ENCODE data around the gene GTPBP6. TPM values are rescaled to one million over a fixed set of nuclear protein-coding genes. Genes with fewer than 3 reads are reported as not detected.

The GTPBP6 gene, protein sequence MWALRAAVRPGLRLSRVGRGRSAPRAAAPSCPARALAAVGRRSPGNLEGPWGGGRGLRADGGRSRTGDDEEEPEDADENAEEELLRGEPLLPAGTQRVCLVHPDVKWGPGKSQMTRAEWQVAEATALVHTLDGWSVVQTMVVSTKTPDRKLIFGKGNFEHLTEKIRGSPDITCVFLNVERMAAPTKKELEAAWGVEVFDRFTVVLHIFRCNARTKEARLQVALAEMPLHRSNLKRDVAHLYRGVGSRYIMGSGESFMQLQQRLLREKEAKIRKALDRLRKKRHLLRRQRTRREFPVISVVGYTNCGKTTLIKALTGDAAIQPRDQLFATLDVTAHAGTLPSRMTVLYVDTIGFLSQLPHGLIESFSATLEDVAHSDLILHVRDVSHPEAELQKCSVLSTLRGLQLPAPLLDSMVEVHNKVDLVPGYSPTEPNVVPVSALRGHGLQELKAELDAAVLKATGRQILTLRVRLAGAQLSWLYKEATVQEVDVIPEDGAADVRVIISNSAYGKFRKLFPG
- total RNA-seq (ENCODE audit: low replicate concordance) = 20.3 and 28.8 TPM in 2 replicates

DNA sequence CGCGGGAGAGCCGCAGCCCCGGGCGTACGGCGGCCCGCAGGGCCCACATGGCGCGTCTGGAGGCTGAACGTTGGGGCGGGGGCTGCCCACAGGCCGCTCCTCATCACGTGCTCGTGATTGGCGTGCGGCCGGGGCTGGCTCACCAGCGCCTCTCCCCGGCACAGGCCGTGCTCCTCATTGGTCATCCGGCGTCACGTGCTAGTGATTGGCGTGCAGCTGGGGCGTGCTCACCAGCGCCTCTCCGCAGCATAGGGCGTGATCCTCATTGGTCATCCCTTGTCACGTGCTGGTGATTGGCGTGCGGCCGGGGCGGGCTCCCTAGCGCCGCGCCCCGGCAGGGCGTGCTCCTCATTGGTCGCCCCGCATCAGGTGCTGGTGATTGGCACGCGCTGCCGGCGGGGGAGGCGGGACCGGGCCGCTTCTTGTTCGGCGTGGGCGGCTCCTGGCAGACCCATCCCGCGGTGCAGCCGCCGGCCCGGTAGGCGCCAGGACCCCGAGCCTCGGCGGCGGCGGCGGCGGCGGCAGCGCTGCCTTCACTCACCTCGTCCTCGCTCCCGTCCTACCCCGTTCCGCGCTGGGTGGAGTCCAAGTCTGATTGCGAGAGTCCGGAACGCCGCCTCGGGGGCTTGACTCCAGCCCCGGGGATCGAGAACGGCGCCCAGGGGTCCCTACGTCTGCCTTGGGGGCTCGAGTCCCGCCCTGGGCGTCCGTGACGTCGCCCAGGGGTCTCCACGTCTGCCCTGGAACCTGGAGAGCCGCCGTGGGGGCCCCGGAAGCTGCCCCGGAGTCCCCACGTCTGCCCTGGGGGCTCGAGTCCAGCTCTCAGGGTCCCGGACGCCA, at the start of gene GTPBP6:
Gene GTPBP6 (minus strand): TSS at position 58 of the 840 bp plus-strand sequence. CDS start 9 bp downstream, at position 49.
- TF ChIP-seq, protein P1, sequence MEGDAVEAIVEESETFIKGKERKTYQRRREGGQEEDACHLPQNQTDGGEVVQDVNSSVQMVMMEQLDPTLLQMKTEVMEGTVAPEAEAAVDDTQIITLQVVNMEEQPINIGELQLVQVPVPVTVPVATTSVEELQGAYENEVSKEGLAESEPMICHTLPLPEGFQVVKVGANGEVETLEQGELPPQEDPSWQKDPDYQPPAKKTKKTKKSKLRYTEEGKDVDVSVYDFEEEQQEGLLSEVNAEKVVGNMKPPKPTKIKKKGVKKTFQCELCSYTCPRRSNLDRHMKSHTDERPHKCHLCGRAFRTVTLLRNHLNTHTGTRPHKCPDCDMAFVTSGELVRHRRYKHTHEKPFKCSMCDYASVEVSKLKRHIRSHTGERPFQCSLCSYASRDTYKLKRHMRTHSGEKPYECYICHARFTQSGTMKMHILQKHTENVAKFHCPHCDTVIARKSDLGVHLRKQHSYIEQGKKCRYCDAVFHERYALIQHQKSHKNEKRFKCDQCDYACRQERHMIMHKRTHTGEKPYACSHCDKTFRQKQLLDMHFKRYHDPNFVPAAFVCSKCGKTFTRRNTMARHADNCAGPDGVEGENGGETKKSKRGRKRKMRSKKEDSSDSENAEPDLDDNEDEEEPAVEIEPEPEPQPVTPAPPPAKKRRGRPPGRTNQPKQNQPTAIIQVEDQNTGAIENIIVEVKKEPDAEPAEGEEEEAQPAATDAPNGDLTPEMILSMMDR (IDR thresholded peaks at IDR 0.05; ENCODE audit: insufficient read depth, low read length) = peak; percentile 3
- peak; percentile 99 for DNase-seq (ENCODE audit: low read depth)

DNA sequence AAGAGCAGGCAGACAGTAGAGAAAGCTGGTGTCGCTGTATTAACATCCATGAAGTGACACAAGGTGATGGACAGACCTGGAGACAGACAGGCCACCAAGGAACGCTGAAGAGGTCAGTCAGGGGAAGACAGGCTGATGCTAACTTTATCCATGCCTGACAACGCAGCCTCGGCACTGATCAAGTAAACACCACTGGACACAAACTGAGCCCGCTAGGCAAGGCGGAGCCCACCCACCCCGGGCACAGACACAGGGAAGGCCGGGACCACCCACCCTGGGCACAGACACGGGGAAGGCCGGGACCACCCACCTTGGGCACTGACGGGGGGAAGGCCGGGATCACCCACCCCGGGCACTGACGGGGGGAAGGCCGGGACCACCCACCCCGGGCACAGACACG, 49.3 kb upstream of the GTPBP6 start:
- no peak for DNase-seq (ENCODE audit: low read depth)
- TF ChIP-seq, protein P1 (IDR thresholded peaks at IDR 0.05; ENCODE audit: insufficient read depth, low read length) = no peak
- no peak overlapping the region for H3K4me3 ChIP-seq (ENCODE audit: low read depth, low read length)

More for the DNA sequence above, at the start of gene GTPBP6:
- H3K4me3 ChIP-seq (ENCODE audit: low read depth, low read length) = peak within 1 kb of the TSS; percentile 92

DNA sequence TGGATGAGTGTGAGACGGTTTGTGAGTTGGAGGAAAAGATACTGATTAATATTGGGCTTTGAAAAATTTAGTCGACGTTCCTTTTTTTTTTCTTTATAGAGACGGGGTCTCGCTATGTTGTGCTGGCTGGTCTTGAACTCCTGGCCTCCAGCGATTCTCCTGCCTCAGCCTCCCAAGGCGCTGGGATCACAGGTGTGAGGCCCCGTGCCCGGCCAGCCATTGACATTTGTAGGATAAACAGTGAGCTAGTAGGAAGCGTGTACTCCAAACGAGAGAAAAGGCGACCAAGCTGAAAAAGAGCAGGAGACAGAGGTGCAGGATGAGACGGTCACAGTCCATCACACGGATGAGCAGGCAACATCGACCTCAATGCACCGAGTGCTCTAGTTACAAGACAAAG, 48.8 kb upstream of the GTPBP6 start:
- TF ChIP-seq, protein P1 (IDR thresholded peaks at IDR 0.05; ENCODE audit: insufficient read depth, low read length) = no peak
- H3K4me3 ChIP-seq (ENCODE audit: low read depth, low read length) = no peak overlapping the region
- DNase-seq (ENCODE audit: low read depth) = no peak

DNA sequence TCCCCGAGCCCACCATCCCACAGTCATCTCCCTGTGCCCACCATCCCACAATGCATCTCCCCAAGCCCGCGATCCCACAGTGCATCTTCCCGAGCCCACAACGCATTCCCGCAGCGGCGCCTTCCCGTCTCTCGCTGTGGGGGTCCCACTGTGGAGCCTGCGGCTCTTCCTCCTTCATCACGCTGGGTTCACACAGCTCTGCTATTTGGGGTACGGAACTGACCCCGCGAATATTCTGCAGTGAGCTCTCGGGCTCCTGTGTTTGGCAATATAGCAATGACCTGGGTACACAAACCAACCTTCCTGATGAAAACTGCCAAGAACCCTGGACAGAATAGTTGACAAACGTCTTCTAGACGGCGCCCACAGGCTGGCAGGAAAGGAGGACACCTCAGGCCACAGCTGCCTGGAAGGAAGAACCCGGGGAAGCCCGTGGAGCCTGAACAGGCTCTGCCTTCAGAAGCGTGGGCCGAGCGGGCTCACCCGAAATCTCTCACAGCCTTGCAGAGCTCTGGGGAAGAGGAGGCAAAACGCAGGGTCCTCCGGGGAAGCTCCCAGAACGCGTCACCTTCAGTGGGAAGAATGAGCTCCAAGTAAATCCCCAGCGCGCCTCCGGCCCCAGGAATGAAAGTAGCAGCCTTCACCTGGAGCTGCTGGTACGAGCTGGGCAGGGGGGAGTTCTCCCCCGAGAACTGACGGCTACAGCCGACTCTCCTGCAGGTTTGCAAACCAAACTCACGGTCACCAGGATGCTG, 45.2 kb upstream of the GTPBP6 start:
- TF ChIP-seq, protein P1 (IDR thresholded peaks at IDR 0.05; ENCODE audit: insufficient read depth, low read length) = no peak
- DNase-seq (ENCODE audit: low read depth) = no peak
- H3K4me3 ChIP-seq (ENCODE audit: low read depth, low read length) = no peak overlapping the region

DNA sequence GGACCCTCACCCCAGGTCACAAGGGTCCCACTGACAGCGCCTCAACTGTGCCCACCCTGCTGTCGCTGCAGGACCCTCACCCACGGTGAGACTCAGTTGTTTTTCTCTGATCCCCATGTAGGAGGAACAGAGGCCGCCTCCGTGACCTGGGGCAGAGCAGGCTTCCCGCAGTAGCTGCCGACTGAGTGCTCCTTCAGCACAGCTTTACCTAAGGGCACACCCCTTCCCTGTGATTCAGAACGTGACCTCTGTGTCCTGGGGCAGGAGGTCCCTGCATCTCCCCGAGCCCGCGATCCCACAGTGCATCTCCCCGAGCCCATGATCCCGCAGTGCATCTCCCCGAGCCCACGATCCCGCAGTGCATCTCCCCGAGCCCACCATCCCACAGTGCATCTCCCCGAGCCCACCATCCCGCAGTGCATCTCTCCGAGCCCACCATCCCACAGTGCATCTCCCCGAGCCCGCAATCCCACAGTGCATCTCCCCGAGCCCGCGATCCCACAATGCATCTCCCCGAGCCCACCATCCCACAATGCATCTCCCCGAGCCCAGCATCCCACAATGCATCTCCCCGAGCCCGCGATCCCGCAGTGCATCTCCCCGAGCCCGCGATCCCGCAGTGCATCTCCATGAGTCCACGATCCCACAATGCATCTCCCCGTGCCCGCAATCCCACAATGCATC, 44.5 kb upstream of the GTPBP6 start:
- H3K4me3 ChIP-seq (ENCODE audit: low read depth, low read length) = no peak overlapping the region
- TF ChIP-seq, protein P1 (IDR thresholded peaks at IDR 0.05; ENCODE audit: insufficient read depth, low read length) = no peak
- no peak for DNase-seq (ENCODE audit: low read depth)

DNA sequence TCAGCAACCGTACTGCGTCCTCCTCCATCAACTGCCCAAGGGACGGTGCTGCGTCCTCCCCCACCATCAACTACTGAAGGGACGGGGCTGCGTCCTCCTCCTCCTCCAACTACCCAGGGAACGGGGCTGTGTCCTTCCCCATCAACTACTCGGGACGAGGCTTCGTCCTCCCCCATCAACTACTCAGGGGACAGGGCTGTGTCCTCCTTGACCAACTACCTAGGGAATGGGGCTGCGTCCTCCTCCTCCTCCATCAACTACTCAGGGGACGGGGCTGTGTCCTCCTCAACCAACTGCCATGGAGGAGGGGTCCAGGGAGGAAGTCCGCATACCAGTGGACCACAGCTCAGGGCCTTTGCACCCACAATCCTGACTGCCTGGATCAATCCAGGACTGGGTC, 43.8 kb upstream of the GTPBP6 start:
- no peak for DNase-seq (ENCODE audit: low read depth)
- TF ChIP-seq, protein P1 (IDR thresholded peaks at IDR 0.05; ENCODE audit: insufficient read depth, low read length) = no peak
- no peak overlapping the region for H3K4me3 ChIP-seq (ENCODE audit: low read depth, low read length)
